Sigmoid colon (tissue), 4 donors: ENCODE measurements around the gene AFF2.

Experiments
- POLR2A ChIP-seq, 2 donors: fragments of 450-650 bp; IDR thresholded peaks; one replicate each; pipeline ENCODE4 v1.6.1; 2016; ENCODE audit warnings: antibody characterized with exemption in 2 of 2, mild to moderate bottlenecking in 2 of 2, moderate library complexity in 2 of 2
- POLR2AphosphoS5 ChIP-seq, 4 donors: sonication (generic); formaldehyde crosslinking; IDR thresholded peaks; one replicate each; pipeline ENCODE4 v1.6.1; 2017; ENCODE audit warnings: antibody characterized with exemption in 4 of 4
- TF ChIP-seq, protein P1 (sequence below), 4 experiments: fragments of 450-650 bp in 3 of 4; fragments of 200-600 bp in 1 of 4; IDR thresholded peaks; one replicate each; pipeline ENCODE4 v1.5.1; 2016 to 2019; ENCODE audit warnings: antibody characterized with exemption in 4 of 4, mild to moderate bottlenecking in 3 of 4, moderate library complexity in 2 of 4

GRCh38 chrX:148470324-148470723 lies 30.1 kb upstream of the AFF2 start:
- TF ChIP-seq, protein P1, sequence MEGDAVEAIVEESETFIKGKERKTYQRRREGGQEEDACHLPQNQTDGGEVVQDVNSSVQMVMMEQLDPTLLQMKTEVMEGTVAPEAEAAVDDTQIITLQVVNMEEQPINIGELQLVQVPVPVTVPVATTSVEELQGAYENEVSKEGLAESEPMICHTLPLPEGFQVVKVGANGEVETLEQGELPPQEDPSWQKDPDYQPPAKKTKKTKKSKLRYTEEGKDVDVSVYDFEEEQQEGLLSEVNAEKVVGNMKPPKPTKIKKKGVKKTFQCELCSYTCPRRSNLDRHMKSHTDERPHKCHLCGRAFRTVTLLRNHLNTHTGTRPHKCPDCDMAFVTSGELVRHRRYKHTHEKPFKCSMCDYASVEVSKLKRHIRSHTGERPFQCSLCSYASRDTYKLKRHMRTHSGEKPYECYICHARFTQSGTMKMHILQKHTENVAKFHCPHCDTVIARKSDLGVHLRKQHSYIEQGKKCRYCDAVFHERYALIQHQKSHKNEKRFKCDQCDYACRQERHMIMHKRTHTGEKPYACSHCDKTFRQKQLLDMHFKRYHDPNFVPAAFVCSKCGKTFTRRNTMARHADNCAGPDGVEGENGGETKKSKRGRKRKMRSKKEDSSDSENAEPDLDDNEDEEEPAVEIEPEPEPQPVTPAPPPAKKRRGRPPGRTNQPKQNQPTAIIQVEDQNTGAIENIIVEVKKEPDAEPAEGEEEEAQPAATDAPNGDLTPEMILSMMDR (IDR thresholded peaks at IDR 0.05) = no peak
- TF ChIP-seq POLR2A (IDR thresholded peaks at IDR 0.05) (no peak), POLR2AphosphoS5 (IDR thresholded peaks at IDR 0.05) (no peak)
